HG03521 (cell line): ENCODE results near the gene SYTL2.
A peak's percentile ranks its signal among the peaks of the same experiment; 100 is the strongest.
"Not testable (repeated sequence)": the region's sequence is repeated elsewhere in the genome, so short reads cannot be mapped to it uniquely, and the experiment has no call there.

ENCODE experiments used
- ATAC-seq: cut with Tn5 transposase; IDR thresholded peaks from one replicate; pipeline ENCODE4 v1.9.1; 2021; ENCODE audit warnings: mild to moderate bottlenecking, moderate library complexity; ENCODE audit not compliant: unreplicated experiment

Gene SYTL2

GRCh38 chr11:85663080-85663752, 147.7 kb downstream of the SYTL2 start:
- no peak for ATAC-seq

GRCh38 chr11:85661972-85662664, 148.8 kb downstream of the SYTL2 start:
- no peak for ATAC-seq

GRCh38 chr11:85658180-85658579, 152.8 kb downstream of the SYTL2 start:
- ATAC-seq: no peak

- ATAC-seq: no peak
These were observed 154.2 kb downstream of the SYTL2 start for GRCh38 chr11:85656777-85657176.

- not testable (repeated sequence) for ATAC-seq
These were observed 156.6 kb downstream of the SYTL2 start for GRCh38 chr11:85654343-85654742.

GRCh38 chr11:85652786-85653447, 158.0 kb downstream of the SYTL2 start:
- no peak for ATAC-seq

- no peak for ATAC-seq
These were observed 159.8 kb downstream of the SYTL2 start for GRCh38 chr11:85651118-85651517.

GRCh38 chr11:85647604-85648299, 163.2 kb downstream of the SYTL2 start, which contains the start of gene TMEM126A:
Gene TMEM126A, plus strand, starts transcription at chr11:85647967. Its CDS starts 2,289 bp downstream, at chr11:85650256.
- peak; percentile 99 for ATAC-seq

- no peak for ATAC-seq
These were observed 163.9 kb downstream of the SYTL2 start for GRCh38 chr11:85647078-85647477.
